Rectal smooth muscle tissue (tissue), 1 donor: Measurements from ENCODE around the gene VILL.
A peak's percentile ranks its signal among the peaks of the same experiment; 100 is the strongest.

Experiments used
- H3K27ac ChIP-seq: one replicate; pipeline ENCODE4 v1.7.0; 2013; ENCODE audit warnings: low read depth, low read length, inconsistent platforms
- H3K27me3 ChIP-seq: one replicate; pipeline ENCODE4 v1.7.0; 2013; ENCODE audit warnings: low read length; ENCODE audit not compliant: control insufficient read depth, insufficient read depth
- H3K36me3 ChIP-seq: one replicate; pipeline ENCODE4 v1.7.0; 2013; ENCODE audit warnings: low read length; ENCODE audit not compliant: control insufficient read depth, insufficient read depth
- H3K4me1 ChIP-seq: one replicate; pipeline ENCODE4 v1.7.0; 2013; ENCODE audit warnings: low read length; ENCODE audit not compliant: control insufficient read depth, insufficient read depth
- H3K4me3 ChIP-seq: one replicate; pipeline ENCODE4 v1.7.0; 2013; ENCODE audit warnings: low read length
- H3K9ac ChIP-seq: one replicate; pipeline ENCODE4 v1.7.0; 2013; ENCODE audit warnings: low read length

Gene VILL

DNA sequence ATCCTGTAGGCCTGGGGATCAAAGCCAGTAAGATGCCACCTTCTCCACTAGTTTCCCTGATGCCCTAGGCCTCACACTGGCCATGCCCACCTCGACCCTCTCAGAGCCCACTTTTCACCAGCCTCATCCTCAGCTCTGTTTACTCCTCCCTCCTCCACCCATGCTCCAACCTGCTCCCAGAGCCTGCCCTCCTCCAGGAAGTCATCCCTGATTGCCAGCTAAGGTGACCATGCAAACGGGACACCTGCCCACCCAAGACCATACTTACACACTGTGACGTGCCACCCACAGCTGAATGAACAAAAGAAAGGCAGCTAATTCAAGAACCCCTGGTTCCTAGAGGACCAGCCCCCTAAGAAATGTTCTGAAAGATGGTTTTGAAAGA, 29.7 kb downstream of the VILL start:
- peaks cover 20% of the 10 kb centered on the region for H3K36me3 ChIP-seq
- H3K27ac ChIP-seq, result no peak overlapping the region
- H3K27me3 ChIP-seq, result no peaks in the 10 kb centered on the region
- no peak overlapping the region for H3K9ac ChIP-seq
- no peaks in the 10 kb centered on the region for H3K4me1 ChIP-seq
- no peak overlapping the region for H3K4me3 ChIP-seq

- Histone ChIP-seq H3K9ac (no peak overlapping the region), H3K4me3 (no peak overlapping the region), H3K27ac (no peak overlapping the region)
Measured at GRCh38 chr3:38021196-38021595, 30.6 kb downstream of the VILL start.

GRCh38 chr3:38022301-38022700, 31.7 kb downstream of the VILL start:
- no peak overlapping the region for H3K4me3 ChIP-seq
- H3K27ac ChIP-seq, result no peak overlapping the region
- H3K9ac ChIP-seq, result no peak overlapping the region
- H3K27me3 ChIP-seq, result no peaks in the 10 kb centered on the region
- H3K36me3 ChIP-seq, result peaks cover 11% of the 10 kb centered on the region
- peaks cover 5% of the 10 kb centered on the region for H3K4me1 ChIP-seq

More at GRCh38 chr3:38021196-38021595, 30.6 kb downstream of the VILL start:
- H3K36me3 ChIP-seq, result peaks cover 14% of the 10 kb centered on the region
- peaks cover 5% of the 10 kb centered on the region for H3K4me1 ChIP-seq
- H3K27me3 ChIP-seq, result no peaks in the 10 kb centered on the region

GRCh38 chr3:38022896-38023709, 32.5 kb downstream of the VILL start:
- Histone ChIP-seq H3K4me1 (peaks cover 5% of the 10 kb centered on the region), H3K27me3 (no peaks in the 10 kb centered on the region), H3K27ac (peak overlapping the region; percentile 96), H3K4me3 (peak overlapping the region; percentile 89), H3K36me3 (peaks cover 10% of the 10 kb centered on the region), H3K9ac (no peak overlapping the region)

- H3K27ac ChIP-seq, result no peak overlapping the region
- H3K36me3 ChIP-seq, result no peaks in the 10 kb centered on the region
- H3K27me3 ChIP-seq, result peaks cover 4% of the 10 kb centered on the region
- H3K9ac ChIP-seq, result no peak overlapping the region
- no peak overlapping the region for H3K4me3 ChIP-seq
- peaks cover 8% of the 10 kb centered on the region for H3K4me1 ChIP-seq
Measured at GRCh38 chr3:38026856-38027255, 36.3 kb downstream of the VILL start.

DNA sequence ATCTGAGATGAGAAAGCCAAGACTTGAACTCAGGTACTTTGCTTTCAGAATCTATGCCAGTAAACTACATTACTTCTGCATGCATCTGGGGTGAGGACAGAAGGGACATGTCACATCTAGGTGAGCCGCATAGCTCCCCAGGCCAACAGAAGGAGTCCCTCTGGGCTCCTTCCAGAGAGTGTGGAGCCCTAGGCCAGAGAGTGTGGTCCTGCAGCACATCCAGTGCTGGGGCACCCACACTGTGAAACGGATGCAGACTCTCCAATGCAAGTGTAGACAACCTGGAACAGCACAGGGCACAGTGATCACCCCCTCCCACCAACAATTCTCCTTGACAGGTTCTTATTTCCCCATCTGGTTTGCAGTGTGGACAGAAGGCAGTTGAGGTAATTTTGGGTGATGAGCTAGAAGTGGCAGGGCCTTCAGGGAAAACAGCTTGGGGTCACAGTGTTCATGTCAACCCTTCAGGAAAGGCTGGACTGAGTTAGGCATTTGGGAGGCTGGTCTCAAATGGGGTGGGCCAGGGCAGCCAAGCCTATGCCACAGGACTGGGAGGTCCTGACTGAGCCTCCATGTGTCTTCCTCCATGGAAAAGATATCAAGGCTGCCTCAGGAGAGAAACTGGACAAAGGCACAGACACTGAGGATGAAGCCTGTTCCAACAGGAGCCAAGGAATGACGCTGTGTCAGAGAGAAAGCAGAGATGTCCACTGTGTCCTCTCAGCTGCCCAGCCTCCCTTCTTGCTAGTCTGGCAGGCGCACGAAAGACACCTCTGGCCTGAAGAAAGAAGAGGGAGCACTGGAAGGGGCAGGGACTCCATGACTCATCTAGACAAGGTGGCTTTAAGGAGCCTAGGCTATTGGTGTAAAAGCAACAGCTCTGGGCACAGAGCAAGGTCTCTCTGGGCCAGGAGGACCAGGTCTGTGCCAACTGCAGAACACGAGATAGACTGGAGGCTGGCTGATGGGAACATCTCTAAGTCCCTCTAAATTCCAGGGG, 37.2 kb downstream of the VILL start:
- no peak overlapping the region for H3K4me3 ChIP-seq
- H3K9ac ChIP-seq, result no peak overlapping the region
- H3K27ac ChIP-seq, result no peak overlapping the region
- peaks cover 8% of the 10 kb centered on the region for H3K4me1 ChIP-seq
- peaks cover 4% of the 10 kb centered on the region for H3K27me3 ChIP-seq
- H3K36me3 ChIP-seq, result no peaks in the 10 kb centered on the region

- no peak overlapping the region for H3K9ac ChIP-seq
- peaks cover 4% of the 10 kb centered on the region for H3K27me3 ChIP-seq
- H3K36me3 ChIP-seq, result no peaks in the 10 kb centered on the region
- H3K27ac ChIP-seq, result peak overlapping the region; percentile 69
- peaks cover 8% of the 10 kb centered on the region for H3K4me1 ChIP-seq
- H3K4me3 ChIP-seq, result peak overlapping the region; percentile 65
Measured at GRCh38 chr3:38028621-38029361, 38.2 kb downstream of the VILL start.

- Histone ChIP-seq H3K36me3 (no peaks in the 10 kb centered on the region), H3K9ac (peak within 1 kb of the TSS; percentile 20), H3K4me3 (peak within 1 kb of the TSS; percentile 65), H3K4me1 (peaks cover 8% of the 10 kb centered on the region), H3K27me3 (peaks cover 4% of the 10 kb centered on the region), H3K27ac (peak within 1 kb of the TSS; percentile 69)
Measured at GRCh38 chr3:38029400-38030125, 39.0 kb downstream of the VILL start, which contains the start of gene PLCD1. Gene PLCD1 (minus strand): TSS chr3:38029642. CDS start chr3:38029539, 103 bp downstream.

GRCh38 chr3:38030126-38031021, 39.8 kb downstream of the VILL start:
- Histone ChIP-seq H3K4me1 (peaks cover 8% of the 10 kb centered on the region), H3K4me3 (peak overlapping the region; percentile 65), H3K36me3 (no peaks in the 10 kb centered on the region), H3K27me3 (peaks cover 4% of the 10 kb centered on the region), H3K27ac (peak overlapping the region; percentile 69), H3K9ac (peak overlapping the region; percentile 20)

DNA sequence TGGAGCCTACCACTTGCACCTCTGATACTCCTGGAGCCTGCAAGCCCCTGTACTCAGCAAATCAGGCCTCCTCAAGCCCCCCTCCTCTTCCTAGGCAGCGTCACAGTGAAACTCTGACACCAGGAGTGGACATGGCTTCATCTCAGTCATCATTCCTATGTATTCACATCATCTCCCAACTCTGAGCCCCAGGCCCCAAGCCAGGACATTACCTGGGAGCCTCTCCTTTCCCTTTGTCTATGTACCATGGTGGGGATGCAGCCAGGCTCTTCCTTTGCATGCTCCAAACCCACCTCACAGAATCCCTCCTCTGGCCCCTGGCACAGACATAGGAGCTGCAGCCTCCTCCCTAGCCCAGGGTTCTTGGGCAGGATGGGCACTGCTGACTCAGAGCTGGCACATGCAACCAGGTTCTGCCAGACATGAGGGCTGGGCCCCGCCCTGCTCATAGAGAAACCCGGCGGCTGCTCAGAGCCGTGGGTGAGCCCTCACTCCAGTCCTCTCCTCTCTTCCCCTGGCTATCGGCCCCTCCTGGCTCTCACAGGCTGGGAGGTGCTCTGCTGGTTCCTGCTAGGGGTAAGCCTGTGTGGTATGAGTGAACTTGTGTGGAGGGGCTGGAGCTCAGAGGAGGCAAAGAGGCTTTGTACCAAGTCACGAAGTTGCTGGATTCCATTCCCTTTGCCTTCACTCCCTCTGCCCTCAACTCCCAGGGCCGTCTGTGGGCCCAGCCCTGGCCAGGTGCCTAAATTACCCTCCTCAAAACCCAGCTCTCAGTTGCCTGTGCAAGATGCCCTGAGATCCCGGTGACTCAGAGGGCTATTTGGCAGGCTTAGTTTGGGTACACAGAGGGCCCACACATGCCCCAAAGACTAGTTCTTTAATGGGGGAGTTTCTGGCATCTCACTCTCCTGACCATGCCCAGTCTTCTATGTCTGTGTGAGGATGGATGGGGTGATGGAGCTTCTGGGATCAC, 40.7 kb downstream of the VILL start:
- Histone ChIP-seq H3K4me1 (peaks cover 4% of the 10 kb centered on the region), H3K36me3 (no peaks in the 10 kb centered on the region), H3K27me3 (peaks cover 4% of the 10 kb centered on the region), H3K27ac (no peak overlapping the region), H3K4me3 (no peak overlapping the region), H3K9ac (no peak overlapping the region)
